Ascending aorta (tissue), 2 donors: ENCODE measurements around the gene GMPS. TPM values are rescaled to one million over a fixed set of nuclear protein-coding genes. Genes with fewer than 3 reads are reported as not detected.

Experiments used
- DNase-seq, 2 donors: peaks; one replicate each; pipeline ENCODE4 v3.0.0-alpha.2; 2019; ENCODE audit warnings: low spot score in 2 of 2
- H3K27ac ChIP-seq, 2 donors: fragments of 200-600 bp; sonication (generic); one replicate each; pipeline ENCODE4 v1.5.1; 2016 to 2017; ENCODE audit warnings: mild to moderate bottlenecking in 1 of 2
- H3K27me3 ChIP-seq: fragments of 200-600 bp; sonication (generic); one replicate; pipeline ENCODE4 v1.5.1; 2017
- H3K36me3 ChIP-seq, 2 donors: fragments of 200-600 bp; sonication (generic); one replicate each; pipeline ENCODE4 v1.5.1; 2016
- H3K4me1 ChIP-seq, 2 donors: fragments of 200-600 bp; sonication (generic); one replicate each; pipeline ENCODE4 v1.5.1; 2016 to 2017; ENCODE audit warnings: mild to moderate bottlenecking in 1 of 2
- H3K4me3 ChIP-seq, 2 donors: fragments of 200-600 bp; sonication (generic); one replicate each; pipeline ENCODE4 v1.5.1; 2016 to 2017; ENCODE audit warnings: mild to moderate bottlenecking in 1 of 2
- H3K9me3 ChIP-seq, 2 donors: fragments of 200-600 bp; sonication (generic); one replicate each; pipeline ENCODE4 v1.5.1; 2016
- intact Hi-C: fragments of 100-400 bp; cut with DNase I; formaldehyde crosslinking; loops from one replicate; pipeline ENCODE4 v1.15.1; 2023
- total RNA-seq: library from RNA; depleted of rRNA; stranded (reverse); fragments of >200 nt; gene quantifications from one replicate; pipeline ENCODE4 v1.1.0, GENCODE V29; 2016
- TF ChIP-seq, protein P1 (sequence below), 3 experiments: fragments of 200-600 bp in 2 of 3; fragments of 450-650 bp in 1 of 3; sonication (generic) in 2 of 3; IDR thresholded peaks; one replicate each; pipeline ENCODE4 v1.5.1; 2016 to 2019; ENCODE audit warnings: antibody characterized with exemption in 3 of 3, mild to moderate bottlenecking in 1 of 3, moderate library complexity in 1 of 3

GMPS gene
- total RNA-seq, 1 donor from 2014 or later, result 17.8 TPM

DNA sequence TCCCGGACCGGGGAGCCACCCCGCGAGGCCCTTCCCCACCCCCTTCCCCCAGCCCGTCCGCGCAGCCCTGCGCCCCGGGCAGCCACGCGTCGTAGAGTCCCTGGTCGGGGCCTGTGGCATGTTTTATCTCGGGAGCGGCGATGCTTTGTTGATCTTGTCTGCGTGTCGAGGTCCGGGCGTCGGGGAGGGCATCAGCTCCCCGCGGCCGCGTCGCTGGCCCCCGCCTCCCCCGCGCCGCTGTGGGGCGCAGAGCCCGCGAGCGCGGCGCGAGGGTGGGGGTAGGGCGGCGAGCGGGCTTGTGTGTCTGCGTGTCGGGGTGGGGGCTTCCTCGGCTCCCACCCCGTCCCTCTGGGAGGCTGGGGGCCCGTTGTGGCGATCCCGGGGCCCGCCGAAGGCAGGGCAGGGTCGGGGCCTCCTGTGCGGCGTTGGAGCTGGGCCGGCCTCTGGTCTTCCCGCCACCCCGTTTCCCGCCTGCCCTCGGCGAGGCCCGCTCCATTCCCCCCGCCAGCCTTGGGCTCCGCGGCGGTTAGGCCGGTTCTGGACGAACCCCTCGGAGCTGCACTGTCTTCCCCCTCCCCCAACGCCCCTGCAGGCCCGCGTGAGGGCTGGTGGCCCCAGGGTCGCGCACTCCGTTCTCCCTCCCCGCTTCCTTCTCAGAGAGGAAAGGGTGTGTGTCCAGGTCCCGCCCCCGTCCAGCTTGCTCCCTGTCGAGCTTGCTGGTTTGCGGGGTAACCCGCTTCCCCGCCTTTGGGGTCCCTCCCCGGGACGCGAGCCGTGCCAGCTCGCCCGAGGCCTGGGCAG, 695 bp downstream of the GMPS start:
- TF ChIP-seq, protein P1, sequence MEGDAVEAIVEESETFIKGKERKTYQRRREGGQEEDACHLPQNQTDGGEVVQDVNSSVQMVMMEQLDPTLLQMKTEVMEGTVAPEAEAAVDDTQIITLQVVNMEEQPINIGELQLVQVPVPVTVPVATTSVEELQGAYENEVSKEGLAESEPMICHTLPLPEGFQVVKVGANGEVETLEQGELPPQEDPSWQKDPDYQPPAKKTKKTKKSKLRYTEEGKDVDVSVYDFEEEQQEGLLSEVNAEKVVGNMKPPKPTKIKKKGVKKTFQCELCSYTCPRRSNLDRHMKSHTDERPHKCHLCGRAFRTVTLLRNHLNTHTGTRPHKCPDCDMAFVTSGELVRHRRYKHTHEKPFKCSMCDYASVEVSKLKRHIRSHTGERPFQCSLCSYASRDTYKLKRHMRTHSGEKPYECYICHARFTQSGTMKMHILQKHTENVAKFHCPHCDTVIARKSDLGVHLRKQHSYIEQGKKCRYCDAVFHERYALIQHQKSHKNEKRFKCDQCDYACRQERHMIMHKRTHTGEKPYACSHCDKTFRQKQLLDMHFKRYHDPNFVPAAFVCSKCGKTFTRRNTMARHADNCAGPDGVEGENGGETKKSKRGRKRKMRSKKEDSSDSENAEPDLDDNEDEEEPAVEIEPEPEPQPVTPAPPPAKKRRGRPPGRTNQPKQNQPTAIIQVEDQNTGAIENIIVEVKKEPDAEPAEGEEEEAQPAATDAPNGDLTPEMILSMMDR (IDR thresholded peaks at IDR 0.05), result no peak
- Histone ChIP-seq H3K27me3 (no peaks in the 10 kb centered on the region), H3K27ac (peak overlapping the region; percentile 96 to 98), H3K4me1 (peaks cover 0 to 26% of the 10 kb centered on the region in 2 donors), H3K36me3 (no peaks in the 10 kb centered on the region), H3K9me3 (no peaks in the 10 kb centered on the region), H3K4me3 (peak overlapping the region; percentile 77 to 90)
- intact Hi-C loops, result loop anchor here (1.0 to 10.0 kb wide), 4 partner anchors 17 to 1214 kb away; partner anchors contain the start of genes C3orf33, SLC33A1 and TIPARP
- peak in 1 of 2 donors; percentile 81 for DNase-seq

DNA sequence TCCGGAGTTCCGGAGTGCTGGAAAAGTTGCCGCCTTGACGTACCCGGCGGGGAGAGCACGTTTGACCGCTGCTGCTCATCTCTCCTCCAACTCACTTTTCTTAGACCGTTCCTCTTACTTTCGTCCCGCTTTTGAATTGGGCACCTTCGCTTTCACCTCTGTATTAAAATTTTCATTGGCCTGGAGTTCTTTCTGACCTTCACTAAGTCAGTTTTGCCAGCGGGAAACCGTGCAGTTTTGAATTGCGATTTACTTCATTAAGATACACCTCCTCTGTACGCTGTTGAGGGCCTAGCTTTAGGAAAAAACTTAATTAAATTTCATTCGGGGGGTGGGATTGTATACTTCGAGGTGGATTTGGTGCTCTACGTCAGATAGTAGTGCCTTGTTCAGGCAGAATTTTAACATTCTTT, 1.3 kb downstream of the GMPS start:
- Histone ChIP-seq H3K36me3 (no peaks in the 10 kb centered on the region), H3K27ac (peak overlapping the region; percentile 96 to 98), H3K4me3 (peak overlapping the region; percentile 77 to 90), H3K9me3 (no peaks in the 10 kb centered on the region), H3K4me1 (peaks cover 0 to 26% of the 10 kb centered on the region in 2 donors), H3K27me3 (no peaks in the 10 kb centered on the region)
- TF ChIP-seq, protein P1 (IDR thresholded peaks at IDR 0.05), result no peak
- DNase-seq, result no peak
- intact Hi-C loops, result loop anchor here (5.0 to 10.0 kb wide), 2 partner anchors 801 to 1213 kb away; partner anchors contain the start of gene TIPARP

DNA sequence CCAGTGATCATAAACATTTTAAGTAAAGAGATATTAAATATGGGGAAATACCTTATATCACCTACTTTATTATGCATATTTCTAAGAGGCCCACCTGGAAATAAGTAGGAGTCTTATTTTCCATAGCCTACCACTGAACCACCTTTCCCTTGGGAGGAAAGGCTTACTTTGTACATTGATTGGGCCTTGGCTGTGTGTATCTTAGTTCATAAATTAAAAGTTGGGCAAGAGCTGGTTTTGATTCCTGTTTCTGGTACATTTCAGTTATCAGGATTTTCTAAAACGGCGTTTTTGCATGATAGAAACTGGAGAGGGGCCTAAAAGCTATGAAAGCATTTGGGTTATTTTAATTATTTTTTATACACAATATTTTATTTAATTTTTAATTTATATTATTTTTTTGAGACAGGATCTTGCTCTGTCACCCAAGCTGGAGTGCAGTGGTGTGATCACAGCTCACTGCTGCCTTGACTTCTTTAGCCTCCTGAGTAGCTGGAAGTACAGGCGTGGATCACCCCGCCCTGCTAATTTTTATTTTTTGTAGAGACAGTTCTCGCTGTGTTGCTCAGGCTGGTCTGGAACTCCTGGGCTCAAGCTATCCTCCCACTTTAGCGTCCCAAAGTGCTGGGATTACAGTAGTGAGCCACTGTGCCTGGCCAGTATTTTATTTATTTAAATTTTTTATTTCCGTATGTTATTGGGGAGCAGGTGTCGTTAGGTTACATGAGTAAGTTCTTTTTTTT, 2.6 kb downstream of the GMPS start:
- DNase-seq, result no peak
- no peaks in the 10 kb centered on the region for H3K27me3 ChIP-seq
- no peak overlapping the region for H3K27ac ChIP-seq
- H3K4me3 ChIP-seq, result peak overlapping the region in 1 of 2 donors; percentile 90
- no peaks in the 10 kb centered on the region for H3K36me3 ChIP-seq
- no peaks in the 10 kb centered on the region for H3K9me3 ChIP-seq
- TF ChIP-seq, protein P1 (IDR thresholded peaks at IDR 0.05), result no peak
- intact Hi-C loops, result loop anchor here (5.0 to 10.0 kb wide), 2 partner anchors 799 to 1212 kb away; partner anchors contain the start of gene TIPARP
- peaks cover 0 to 26% of the 10 kb centered on the region in 2 donors for H3K4me1 ChIP-seq

DNA sequence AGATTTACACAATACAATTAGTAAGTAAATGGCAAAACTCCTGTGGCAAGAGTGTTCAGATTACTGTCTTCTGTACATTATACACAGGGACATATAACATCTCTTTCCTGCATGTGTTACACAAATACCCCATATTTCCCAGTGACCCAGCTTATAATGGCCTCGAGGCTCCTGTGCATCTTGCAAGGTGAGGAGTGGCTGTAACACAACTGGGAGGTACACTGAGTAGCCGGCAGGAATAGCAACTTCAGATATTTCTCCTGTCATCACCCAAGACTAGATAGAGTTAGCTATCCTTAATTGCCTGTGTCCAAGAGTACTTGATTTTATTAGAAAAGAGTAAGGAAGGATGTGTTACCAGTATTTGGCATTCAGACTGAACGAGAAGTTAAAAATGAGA, 5.6 kb downstream of the GMPS start:
- no peaks in the 10 kb centered on the region for H3K36me3 ChIP-seq
- no peaks in the 10 kb centered on the region for H3K27me3 ChIP-seq
- no peak overlapping the region for H3K27ac ChIP-seq
- H3K9me3 ChIP-seq, result no peaks in the 10 kb centered on the region
- TF ChIP-seq, protein P1 (IDR thresholded peaks at IDR 0.05), result no peak
- no peak for DNase-seq
- H3K4me1 ChIP-seq, result peaks cover 0 to 18% of the 10 kb centered on the region in 2 donors
- H3K4me3 ChIP-seq, result no peak overlapping the region
- intact Hi-C loops, result loop anchor here (10.0 kb wide), 1 partner anchor 1209 kb away; no protein-coding TSS in a partner anchor

DNA sequence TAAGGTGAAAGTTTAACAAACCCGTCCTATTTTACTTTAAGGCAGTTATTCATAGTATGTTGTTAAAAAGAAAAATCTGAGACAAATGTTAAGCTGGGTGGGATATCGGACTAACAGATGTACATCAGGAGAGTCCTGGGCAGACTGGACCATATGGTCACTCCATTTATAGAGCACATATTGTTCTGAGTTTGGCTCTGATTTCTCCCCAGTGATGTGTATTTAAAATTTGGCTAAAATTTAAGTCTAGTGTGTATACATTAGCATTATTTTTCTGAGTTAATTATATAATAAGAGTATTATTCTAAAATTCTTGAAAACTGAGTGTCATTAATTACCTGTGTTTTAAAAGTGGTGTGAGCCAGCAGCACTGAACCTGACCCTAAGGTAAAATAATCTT, 6.1 kb downstream of the GMPS start:
- Histone ChIP-seq H3K4me3 (no peak overlapping the region), H3K27me3 (no peaks in the 10 kb centered on the region), H3K9me3 (no peaks in the 10 kb centered on the region), H3K36me3 (no peaks in the 10 kb centered on the region), H3K27ac (no peak overlapping the region), H3K4me1 (peaks cover 0 to 18% of the 10 kb centered on the region in 2 donors)
- no peak for DNase-seq
- TF ChIP-seq, protein P1 (IDR thresholded peaks at IDR 0.05), result no peak
- intact Hi-C loops, result loop anchor here (10.0 kb wide), 1 partner anchor 1208 kb away; no protein-coding TSS in a partner anchor
